Stimulated activated CD4-positive, alpha-beta T cell treated with anti-CD3 and anti-CD28 coated beads, Interleukin-15, amount 100 ng/mL, for 1 hour (primary cell): ENCODE measurements around the gene CCDC154.
"Not testable (repeated sequence)": the region's sequence is repeated elsewhere in the genome, so short reads cannot be mapped to it uniquely, and the experiment has no call there.

Source experiments
- DNase-seq, 2 donors: peaks; one replicate each; pipeline ENCODE4 v3.0.0-alpha.2; 2020; ENCODE audit warnings: low read depth in 1 of 2, low spot score in 1 of 2

CCDC154 gene

DNA sequence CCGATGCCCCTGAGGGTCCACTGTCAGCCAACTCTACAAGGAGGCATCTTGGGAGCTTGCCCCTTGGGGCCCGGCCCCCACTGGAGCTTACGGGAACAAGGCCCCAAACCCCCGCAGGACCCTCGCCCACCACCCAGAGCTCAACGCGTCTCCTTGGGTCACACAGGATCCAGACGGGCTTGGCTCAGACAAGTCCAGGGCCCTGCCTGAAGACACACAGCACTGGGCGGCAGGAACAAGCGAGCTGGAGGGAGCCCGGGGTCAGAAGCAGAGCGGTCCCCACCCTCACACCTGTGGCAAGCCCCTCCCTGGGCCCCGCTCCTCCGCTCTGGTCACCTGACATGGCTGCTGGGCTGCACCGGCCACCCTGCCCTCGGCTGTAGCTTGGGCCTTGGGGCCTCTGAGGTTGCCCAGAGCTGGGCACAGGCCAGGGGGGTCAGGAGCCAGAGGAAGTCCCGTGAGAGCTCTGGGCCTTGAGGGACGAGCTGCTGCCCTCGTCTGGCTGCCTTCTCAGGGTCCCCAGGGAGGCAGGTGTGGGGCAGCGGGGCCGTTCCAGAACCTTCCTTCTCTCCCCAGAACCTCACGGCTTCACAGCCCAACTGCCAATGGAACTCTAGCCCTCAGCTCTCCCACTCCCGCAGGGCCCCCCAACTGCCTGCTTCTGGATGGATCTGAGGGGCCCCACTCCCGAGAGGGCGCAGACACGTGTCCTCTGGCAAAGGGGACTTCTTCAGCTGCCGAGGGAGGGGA is at the start of gene CCDC154:
CCDC154 (minus strand) TSS at position 577 of the 750 bp plus-strand sequence; CDS start at position 343, 234 bp downstream.
- DNase-seq = no peak

DNA sequence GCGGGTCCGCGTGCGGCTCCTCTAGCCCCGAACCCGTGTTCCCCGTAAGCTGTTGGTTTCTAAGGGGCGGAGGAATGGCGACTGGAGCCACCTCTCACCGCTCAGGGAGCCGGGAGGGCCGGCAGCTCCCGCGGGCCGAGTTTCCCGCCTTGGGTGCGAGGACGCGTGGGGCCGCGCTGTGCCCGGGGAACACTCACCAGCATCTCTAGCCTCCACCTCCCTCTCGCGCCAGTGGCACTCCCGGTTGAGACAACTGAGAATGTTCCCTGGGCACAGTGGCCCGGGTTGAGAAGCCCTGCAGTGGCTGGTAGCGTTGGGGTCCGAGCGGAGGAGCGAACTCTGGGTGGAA is 49.4 kb upstream of the CCDC154 start:
- DNase-seq = no peak

- DNase-seq = peak; percentile 79 to 87
Measured at GRCh38 chr16:1492923-1493745, 48.8 kb upstream of the CCDC154 start, which contains the start of gene TELO2. Gene TELO2 (plus strand): TSS chr16:1493360. CDS start chr16:1494282, 922 bp downstream.

DNA sequence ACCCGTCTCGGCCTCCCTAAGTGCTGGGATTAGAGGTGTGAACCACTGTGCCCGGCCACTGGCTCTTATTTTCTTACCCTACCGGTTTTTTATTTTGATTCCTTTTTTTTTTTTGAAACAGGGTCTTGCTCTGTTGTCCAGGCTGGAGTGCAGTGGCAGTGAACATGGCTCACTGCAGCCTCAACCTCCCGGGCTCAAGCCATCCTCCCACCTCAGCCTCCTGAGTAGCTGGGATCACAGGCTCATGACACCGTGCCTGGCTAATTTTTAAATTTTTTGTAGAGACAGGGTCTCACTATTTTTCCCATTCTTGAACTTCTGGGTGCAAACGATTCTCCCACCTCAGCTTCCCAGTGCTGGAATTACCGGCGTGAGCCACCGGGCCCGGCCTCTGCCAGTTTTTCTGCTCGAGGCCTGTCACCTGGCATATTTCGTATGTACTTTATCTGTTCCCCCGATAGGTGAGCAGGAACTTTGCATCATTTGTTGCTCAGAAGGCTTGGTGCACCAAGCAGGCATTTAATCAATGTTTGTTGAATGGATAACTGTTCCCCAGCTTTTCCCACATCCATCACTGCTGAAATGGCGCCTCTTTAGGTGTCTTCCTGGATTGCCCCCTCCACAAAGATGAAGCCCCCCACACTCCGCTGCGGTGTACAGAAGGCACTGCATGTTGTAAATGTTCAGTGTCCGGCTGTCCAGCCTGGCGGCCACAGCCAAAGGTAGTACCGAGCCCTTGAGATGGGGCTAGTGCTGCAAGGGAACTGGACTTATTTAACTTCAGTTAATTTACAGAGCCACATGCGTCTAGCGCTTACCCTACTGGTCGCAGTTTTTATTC is 47.9 kb upstream of the CCDC154 start:
- no peak for DNase-seq

DNA sequence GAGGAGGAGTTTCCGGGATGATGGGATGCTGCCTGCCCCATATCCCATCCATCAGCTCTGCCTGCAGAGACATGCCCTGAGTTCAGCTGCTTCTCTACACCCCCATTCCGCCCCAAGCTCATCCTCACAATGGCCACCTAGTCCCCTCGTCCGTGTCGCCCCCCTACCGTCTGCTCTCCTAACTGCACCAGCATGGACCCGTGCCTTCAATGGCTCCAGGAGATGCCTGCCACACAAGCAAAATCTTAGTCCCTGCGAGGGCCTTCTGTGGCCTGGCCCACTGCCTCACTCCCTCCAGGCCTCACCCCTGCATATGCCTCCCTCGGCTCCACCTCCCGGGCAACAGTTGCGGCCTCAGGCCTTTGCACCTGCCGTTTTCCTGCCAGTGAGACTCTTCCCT is 47.0 kb upstream of the CCDC154 start:
- DNase-seq = no peak

GRCh38 chr16:1489077-1489476 is 44.7 kb upstream of the CCDC154 start:
- DNase-seq = no peak

- no peak for DNase-seq
Measured at GRCh38 chr16:1488619-1489018, 44.3 kb upstream of the CCDC154 start, which contains the start of gene PTX4. Gene PTX4 (minus strand): TSS chr16:1488944. CDS start chr16:1488909, 35 bp downstream.

DNA sequence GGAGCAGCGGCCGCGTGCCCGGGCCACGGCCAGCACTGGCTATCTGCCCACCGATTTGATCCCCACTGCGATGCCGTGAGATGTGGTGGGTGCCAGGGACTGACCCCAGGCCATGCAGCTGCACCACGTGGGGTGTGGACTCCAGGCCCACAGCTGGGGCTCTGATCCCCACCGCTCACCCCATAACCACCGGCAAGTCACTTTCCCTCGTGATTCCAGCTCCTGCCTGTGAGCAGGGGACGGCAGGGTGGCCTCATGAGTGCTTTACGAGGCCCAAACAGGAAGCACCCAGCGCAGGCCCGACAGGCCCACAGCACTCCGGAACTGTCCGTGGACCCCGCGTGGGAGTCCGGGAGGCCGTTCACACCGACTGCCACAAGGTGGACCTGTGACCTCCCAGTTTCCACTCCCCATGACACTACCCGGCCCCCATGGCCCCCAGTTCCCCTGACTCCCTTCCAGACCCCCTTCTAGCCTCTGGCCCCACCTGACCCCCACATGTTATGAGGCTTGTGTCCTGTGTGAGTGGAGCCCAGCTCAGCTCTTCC is 43.8 kb upstream of the CCDC154 start:
- DNase-seq = no peak

- no peak for DNase-seq
Measured at GRCh38 chr16:1487395-1488053, 43.2 kb upstream of the CCDC154 start.

GRCh38 chr16:1486551-1487390 is 42.4 kb upstream of the CCDC154 start:
- no peak for DNase-seq

DNA sequence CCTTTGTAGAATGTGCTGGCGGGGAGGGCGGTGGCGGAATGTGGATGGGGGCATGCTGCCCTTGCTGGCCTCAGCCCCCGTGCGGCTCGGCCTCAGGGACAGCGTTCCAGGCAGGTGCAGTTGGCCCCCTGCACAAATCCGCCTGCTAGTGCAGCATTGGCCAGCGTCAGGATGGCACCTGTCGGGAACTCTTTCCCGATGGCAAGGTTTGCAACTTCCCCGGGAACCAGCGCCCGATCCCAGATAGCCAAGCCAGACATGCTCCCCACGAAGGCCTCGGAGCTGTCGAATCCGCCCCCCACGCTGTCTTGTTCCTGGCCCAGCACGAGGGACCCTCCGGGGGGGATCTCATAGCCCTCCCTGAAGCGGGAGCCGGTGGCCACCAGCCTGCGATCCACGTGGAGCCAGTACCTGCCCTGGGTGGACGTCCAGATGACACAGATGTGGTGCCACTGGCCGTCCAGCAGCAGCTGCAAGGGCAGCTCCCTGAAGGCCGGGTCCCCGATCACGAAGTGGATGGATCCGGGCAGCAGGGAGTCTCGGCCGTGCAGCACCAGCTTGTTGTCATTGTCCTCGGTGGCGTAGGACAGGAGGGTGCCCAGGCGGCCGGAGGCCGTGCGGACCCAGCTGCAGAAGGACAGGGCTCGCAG is 41.6 kb upstream of the CCDC154 start:
- DNase-seq = no peak

- no peak for DNase-seq
Measured at GRCh38 chr16:1481906-1482835, 37.8 kb upstream of the CCDC154 start.

- not testable (repeated sequence) for DNase-seq
Measured at GRCh38 chr16:1478937-1479336, 34.6 kb upstream of the CCDC154 start.

DNA sequence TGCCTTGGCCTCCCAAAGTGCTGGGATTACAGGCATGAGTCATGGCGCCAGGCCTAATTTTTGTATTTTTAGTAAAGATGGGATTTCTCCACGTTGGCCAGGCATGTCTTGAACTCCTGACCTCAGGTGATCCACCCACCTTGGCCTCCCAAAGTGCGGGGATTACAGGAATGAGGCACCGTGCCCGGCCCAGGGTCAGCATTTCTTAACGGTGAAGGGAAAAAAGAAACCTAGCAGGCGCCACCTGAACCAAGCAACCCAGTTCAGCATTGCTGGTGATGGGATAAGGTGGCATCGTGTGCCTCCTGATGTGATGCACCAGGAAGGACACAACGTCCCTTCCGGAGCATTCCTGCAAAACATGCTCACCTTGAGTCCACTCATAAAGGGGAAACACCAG is 32.7 kb upstream of the CCDC154 start:
- no peak for DNase-seq

DNA sequence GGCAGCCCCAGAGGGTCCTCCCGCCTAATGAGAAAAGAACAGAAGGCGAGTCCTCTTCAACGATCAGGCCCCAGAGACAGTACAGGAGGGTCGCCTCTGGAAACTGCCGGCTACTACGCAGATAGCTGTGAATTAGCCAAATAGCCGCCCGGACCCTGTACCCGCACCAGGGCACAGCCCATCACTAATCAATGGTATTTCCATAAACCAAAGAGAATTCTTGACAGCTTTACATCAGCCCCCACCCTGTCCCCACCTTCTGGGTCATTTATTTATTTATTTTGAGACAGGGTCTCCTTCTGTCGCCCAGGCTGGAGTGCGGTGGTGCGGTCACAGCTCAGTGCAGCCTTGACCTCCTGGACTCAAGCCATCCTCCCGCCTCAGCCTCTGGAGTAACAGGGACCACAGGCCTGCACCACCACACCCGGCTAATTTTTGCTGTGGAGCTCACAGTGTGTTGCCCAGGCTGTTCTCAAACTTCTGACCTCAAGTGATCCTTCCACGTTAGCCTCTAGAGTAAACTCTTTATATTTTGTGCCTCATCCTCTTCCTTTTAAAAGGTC is 31.3 kb upstream of the CCDC154 start:
- DNase-seq = no peak

GRCh38 chr16:1474796-1475551 is 30.6 kb upstream of the CCDC154 start, which contains the start of gene CLCN7:
Gene CLCN7 (minus strand): TSS chr16:1475028. CDS start chr16:1474974, 54 bp downstream.
- peak; percentile 77 to 85 for DNase-seq
